ENCODE results near the gene MARCOL.

DNA sequence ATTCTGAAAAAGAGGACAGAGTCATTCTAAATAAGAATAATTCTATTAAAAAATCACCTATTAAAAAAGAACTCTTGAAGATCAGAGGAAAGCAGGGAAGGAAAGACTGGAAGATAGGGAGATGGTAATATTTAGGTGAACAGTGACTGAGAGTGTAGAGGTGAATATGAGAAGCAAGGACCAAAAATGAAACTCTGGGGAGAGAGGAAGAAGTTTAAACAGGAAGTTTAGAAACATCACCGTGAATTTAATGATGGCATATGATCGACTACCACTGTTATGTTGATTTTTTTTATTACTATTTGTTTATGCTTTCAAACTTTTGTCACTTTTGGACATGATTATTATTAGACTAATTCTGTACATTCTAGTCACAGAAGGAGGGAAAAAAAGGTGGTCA, 37.2 kb upstream of the MARCOL start:
- TF ChIP-seq BHLHE40 (IDR thresholded peaks at IDR 0.05; ENCODE audit: borderline replicate concordance) (no peak), FOXA1 (IDR thresholded peaks at IDR 0.05) (no peak), TARDBP (IDR thresholded peaks at IDR 0.05) (no peak), CTBP1 (IDR thresholded peaks at IDR 0.05; ENCODE audit: borderline replicate concordance) (no peak)
